Stomach (tissue), 9 donors: Measurements from ENCODE around the gene BCL2L11. TPM values are rescaled to one million over a fixed set of nuclear protein-coding genes. Genes with fewer than 3 reads are reported as not detected.
A peak's percentile ranks its signal among the peaks of the same experiment; 100 is the strongest.

Experiments used
- DNase-seq, 2 donors: peaks; one replicate each; pipeline versions ENCODE4 v3.0.0 to v3.0.0-alpha.2; 2013 to 2019
- H3K27ac ChIP-seq, 5 donors: fragments of 200-600 bp in 4 of 5; sonication (generic) in 4 of 5; one replicate each; pipeline ENCODE4 v1.5.1; 2013 to 2019; ENCODE audit warnings: mild to moderate bottlenecking in 1 of 5, moderate library complexity in 1 of 5
- H3K27me3 ChIP-seq, 3 donors: fragments of 200-600 bp; sonication (generic); one replicate each; pipeline ENCODE4 v1.5.1; 2017 to 2019; ENCODE audit warnings: mixed run types in 1 of 3
- H3K36me3 ChIP-seq, 4 donors: fragments of 200-600 bp; sonication (generic); 1 replicate in 3 of 4; 2 replicates in 1 of 4; pipeline ENCODE4 v1.5.1; 2016 to 2019
- H3K4me1 ChIP-seq, 4 donors: fragments of 200-600 bp; sonication (generic); one replicate each; pipeline ENCODE4 v1.5.1; 2016 to 2019
- H3K4me3 ChIP-seq, 4 donors: fragments of 200-600 bp; sonication (generic) in 3 of 4; one replicate each; pipeline ENCODE4 v1.5.1; 2016 to 2019; ENCODE audit warnings: mild to moderate bottlenecking in 1 of 4
- H3K9me3 ChIP-seq, 4 donors: fragments of 200-600 bp; sonication (generic); one replicate each; pipeline ENCODE4 v1.5.1; 2016 to 2019
- EP300 ChIP-seq: sonication (generic); formaldehyde crosslinking; IDR thresholded peaks from one replicate; pipeline ENCODE4 v1.6.1; 2017; ENCODE audit warnings: antibody characterized with exemption
- POLR2A ChIP-seq, 4 donors: fragments of 450-650 bp; IDR thresholded peaks; one replicate each; pipeline ENCODE4 v1.6.1; 2016; ENCODE audit warnings: antibody characterized with exemption in 4 of 4, control low read depth in 2 of 4, mild to moderate bottlenecking in 1 of 4, moderate library complexity in 1 of 4
- POLR2AphosphoS5 ChIP-seq, 3 donors: sonication (generic); formaldehyde crosslinking; IDR thresholded peaks; one replicate each; pipeline ENCODE4 v1.6.1; 2016; ENCODE audit warnings: antibody characterized with exemption in 3 of 3
- WGBS, 5 donors: extraction: QIAGEN DNeasy Blood & Tissue Kit in 3 of 5; methylation state at CpG; one replicate each; pipeline versions ENCODE4 v1.1.5 to v1.1.7; 2013 to 2018; 5-methylcytosine and 5-hydroxymethylcytosine counted together
- intact Hi-C: fragments of 100-400 bp; cut with DNase I; formaldehyde crosslinking; loops from one replicate; pipeline ENCODE4 v1.15.1; 2023; ENCODE audit warnings: low total_unique reads
- polyA plus RNA-seq, 3 donors: library from polyadenylated mRNA; stranded (reverse); fragments of 200-250 nt; gene quantifications; one replicate each; pipeline ENCODE4 v1.2.3, GENCODE V29; 2013
- total RNA-seq, 5 donors: library from RNA; depleted of rRNA; stranded (reverse); fragments of >200 nt; gene quantifications; one replicate each; pipeline versions ENCODE4 v1.1.0 to v1.2.3, GENCODE V29; 2014 to 2016
- TF ChIP-seq, protein P1 (sequence below), 7 experiments: fragments of 450-650 bp in 4 of 7; fragments of 200-600 bp in 3 of 7; sonication (generic) in 3 of 7; IDR thresholded peaks; one replicate each; pipeline ENCODE4 v1.5.1; 2016 to 2019; ENCODE audit warnings: antibody characterized with exemption in 7 of 7, control low read depth in 2 of 7, mild to moderate bottlenecking in 1 of 7
- donor health status: healthy with polysubstance abuse.
- donor health status: Bipolar disorder and iron deficiency.
- donor health status: healthy.

BCL2L11 gene
- total and polyA plus RNA-seq, 8 donors = 0.29 to 41.2 (median 4.8) TPM

DNA sequence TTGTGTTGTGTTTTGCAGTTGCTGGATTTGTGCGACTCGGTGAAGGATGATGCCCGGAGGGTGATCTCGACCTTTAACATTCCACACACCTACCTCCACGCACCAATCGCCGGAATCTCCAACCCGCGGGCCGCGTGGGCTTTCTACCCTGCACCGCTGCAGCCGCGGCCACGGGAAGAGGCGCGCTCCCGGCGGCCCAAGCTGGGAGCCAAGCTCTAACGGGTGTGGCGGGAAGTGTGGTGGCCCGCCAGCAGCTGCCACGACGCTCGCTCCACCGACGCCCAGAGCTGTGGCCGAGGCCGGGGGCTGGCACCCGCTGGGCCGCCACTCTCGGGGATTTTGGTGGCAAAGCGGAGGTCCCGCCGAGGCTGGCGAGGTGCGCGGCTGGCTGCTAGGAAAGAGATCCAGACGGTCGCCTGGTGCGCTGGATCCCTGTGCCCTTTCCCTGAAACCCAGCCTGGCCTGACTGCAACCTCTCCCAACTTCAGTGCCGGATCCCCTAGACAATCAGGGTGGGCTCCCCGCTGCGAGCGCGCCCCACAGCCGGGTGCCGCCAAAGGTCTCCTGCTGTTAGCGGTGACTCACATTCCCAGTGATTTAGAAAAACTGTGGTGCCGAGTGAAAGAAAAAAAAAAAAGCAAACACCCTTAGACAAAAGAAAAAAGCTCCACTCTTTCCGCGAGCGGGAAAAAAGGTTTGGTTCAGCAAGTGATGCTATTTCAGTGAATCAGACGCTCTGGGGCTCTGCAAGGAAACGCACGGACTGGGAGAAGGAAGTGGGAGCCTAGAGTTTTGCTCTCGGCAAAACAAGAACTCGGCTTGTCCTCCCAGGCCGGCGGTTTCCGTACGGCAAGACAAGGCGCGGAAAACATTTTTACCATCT lies 2.9 kb upstream of the BCL2L11 start:
- TF ChIP-seq POLR2AphosphoS5 (IDR thresholded peaks at IDR 0.05) = no peak
- TF ChIP-seq, protein P1, sequence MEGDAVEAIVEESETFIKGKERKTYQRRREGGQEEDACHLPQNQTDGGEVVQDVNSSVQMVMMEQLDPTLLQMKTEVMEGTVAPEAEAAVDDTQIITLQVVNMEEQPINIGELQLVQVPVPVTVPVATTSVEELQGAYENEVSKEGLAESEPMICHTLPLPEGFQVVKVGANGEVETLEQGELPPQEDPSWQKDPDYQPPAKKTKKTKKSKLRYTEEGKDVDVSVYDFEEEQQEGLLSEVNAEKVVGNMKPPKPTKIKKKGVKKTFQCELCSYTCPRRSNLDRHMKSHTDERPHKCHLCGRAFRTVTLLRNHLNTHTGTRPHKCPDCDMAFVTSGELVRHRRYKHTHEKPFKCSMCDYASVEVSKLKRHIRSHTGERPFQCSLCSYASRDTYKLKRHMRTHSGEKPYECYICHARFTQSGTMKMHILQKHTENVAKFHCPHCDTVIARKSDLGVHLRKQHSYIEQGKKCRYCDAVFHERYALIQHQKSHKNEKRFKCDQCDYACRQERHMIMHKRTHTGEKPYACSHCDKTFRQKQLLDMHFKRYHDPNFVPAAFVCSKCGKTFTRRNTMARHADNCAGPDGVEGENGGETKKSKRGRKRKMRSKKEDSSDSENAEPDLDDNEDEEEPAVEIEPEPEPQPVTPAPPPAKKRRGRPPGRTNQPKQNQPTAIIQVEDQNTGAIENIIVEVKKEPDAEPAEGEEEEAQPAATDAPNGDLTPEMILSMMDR (IDR thresholded peaks at IDR 0.05) = no peak
- no peak for TF ChIP-seq POLR2A (IDR thresholded peaks at IDR 0.05)
- no peak for TF ChIP-seq EP300
- Histone ChIP-seq H3K9me3 (no peaks in the 10 kb centered on the region), H3K4me3 (peak overlapping the region; percentile 37 to 89 (median 78)), H3K36me3 (no peaks in the 10 kb centered on the region), H3K27me3 (peaks cover 5 to 72% (median 34%) of the 10 kb centered on the region in 3 donors), H3K27ac (peak overlapping the region in 2 of 5 donors; percentile 15 to 44), H3K4me1 (peaks cover 37 to 56% (median 48%) of the 10 kb centered on the region in 4 donors)
- peak; percentile 35 to 69 for DNase-seq
- intact Hi-C loops = loop anchor here (10.0 kb wide), 1 partner anchor 303 kb away; no protein-coding TSS in a partner anchor
- WGBS, 5 donors = 2 to 8% (median 3%) methylated on average over 49 to 64 of the region's 64 CpGs

DNA sequence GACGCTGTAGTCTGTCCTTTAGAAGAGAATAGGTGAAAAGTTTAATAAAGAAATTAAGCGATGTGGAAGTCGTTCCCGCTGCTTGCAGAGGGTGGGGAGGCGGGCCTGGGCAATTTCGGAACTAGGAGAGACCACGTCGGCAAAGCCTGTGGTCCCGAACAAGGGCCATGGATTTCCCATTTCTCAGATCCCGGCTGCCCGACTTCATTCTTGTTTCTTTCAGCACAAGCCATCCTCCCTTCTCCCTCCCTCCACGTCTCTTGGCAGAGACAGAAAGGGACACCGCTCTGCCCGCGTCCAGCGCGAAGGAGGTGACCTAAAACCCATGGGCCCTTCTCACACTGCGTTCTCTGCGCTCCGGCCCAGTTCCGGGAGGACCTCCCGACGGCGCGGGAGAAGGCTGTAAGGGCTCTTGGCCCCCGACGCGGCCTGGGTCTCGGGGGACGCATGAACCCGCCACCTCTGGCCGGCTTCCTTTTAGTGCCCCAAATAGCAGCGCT lies 2.2 kb upstream of the BCL2L11 start:
- peak overlapping the region; percentile 37 to 89 (median 78) for H3K4me3 ChIP-seq
- intact Hi-C loops = loop anchor here (10.0 kb wide), 1 partner anchor 304 kb away; no protein-coding TSS in a partner anchor
- peak overlapping the region in 2 of 5 donors; percentile 15 to 44 for H3K27ac ChIP-seq
- peaks cover 37 to 60% (median 54%) of the 10 kb centered on the region in 4 donors for H3K4me1 ChIP-seq
- H3K36me3 ChIP-seq = no peaks in the 10 kb centered on the region
- WGBS, 5 donors = 16 to 46% (median 23%) methylated on average over 28 to 33 of the region's 33 CpGs
- no peaks in the 10 kb centered on the region for H3K9me3 ChIP-seq
- TF ChIP-seq, protein P1 (IDR thresholded peaks at IDR 0.05) = no peak
- no peak for TF ChIP-seq EP300
- TF ChIP-seq POLR2AphosphoS5 (IDR thresholded peaks at IDR 0.05) = no peak
- no peak for TF ChIP-seq POLR2A (IDR thresholded peaks at IDR 0.05)
- no peak for DNase-seq
- peaks cover 5 to 65% (median 34%) of the 10 kb centered on the region in 3 donors for H3K27me3 ChIP-seq

DNA sequence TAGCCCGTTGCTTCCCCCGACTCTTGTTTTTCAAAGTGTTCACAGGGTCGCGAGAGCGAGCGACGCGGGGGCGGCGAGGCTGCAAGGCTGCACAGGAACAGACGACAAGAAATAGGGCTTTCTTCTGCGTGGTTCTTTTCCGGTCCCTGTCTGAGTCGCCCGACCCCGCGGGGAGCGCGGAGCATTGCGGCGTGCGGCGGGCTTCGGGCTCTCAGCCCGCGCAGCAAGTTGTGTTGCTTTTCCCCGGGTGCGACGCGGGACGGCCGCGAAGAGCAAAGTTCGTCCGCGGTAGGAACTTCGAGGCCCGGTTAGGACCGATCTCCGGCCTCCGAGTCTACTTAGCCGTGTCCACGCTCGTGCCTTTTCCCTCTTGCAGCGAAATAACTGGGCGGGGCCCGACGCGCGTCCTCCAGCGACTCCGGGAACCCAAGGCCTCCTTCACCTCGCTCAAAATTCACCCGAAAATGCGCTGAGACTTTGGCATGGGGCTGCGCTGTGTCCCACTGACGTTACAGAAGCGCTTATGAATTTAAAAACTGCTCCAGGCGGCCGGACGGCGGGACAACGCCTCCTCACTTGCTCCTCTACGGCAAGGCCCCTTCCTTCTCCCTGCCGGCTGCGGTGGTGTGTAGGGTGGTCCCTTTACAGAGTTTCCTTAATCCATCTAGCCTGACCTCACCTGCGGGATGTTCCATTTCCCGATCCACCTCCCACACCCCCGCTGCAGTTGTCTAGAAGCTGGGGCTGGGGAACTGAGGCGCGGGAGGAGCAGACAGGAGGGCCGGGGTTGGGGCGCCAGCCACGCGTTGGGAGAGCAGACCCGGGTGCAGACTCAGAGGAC lies 1.5 kb upstream of the BCL2L11 start:
- TF ChIP-seq POLR2A (IDR thresholded peaks at IDR 0.05) (no peak), POLR2AphosphoS5 (IDR thresholded peaks at IDR 0.05) (no peak), EP300 (no peak)
- TF ChIP-seq, protein P1 (IDR thresholded peaks at IDR 0.05) = no peak
- peaks cover 5 to 62% (median 34%) of the 10 kb centered on the region in 3 donors for H3K27me3 ChIP-seq
- peaks cover 37 to 67% (median 59%) of the 10 kb centered on the region in 4 donors for H3K4me1 ChIP-seq
- no peaks in the 10 kb centered on the region for H3K9me3 ChIP-seq
- intact Hi-C loops = loop anchor here (10.0 kb wide), 1 partner anchor 304 kb away; no protein-coding TSS in a partner anchor
- WGBS, 5 donors = 10 to 25% (median 13%) methylated on average over 49 to 76 of the region's 76 CpGs
- H3K36me3 ChIP-seq = peaks cover 0 to 7% (median 6%) of the 10 kb centered on the region in 4 donors
- peak overlapping the region in 1 of 5 donors; percentile 44 for H3K27ac ChIP-seq
- H3K4me3 ChIP-seq = peak overlapping the region; percentile 37 to 89 (median 78)
- peak in 1 of 2 donors; percentile 64 for DNase-seq
